Measurements from ENCODE around the gene SLC11A2. TPM values are rescaled to one million over a fixed set of nuclear protein-coding genes. Genes with fewer than 3 reads are reported as not detected.

The SLC11A2 gene
- total and polyA plus RNA-seq, 7 donors = 3.9 to 44.6 (median 25.0) TPM

DNA sequence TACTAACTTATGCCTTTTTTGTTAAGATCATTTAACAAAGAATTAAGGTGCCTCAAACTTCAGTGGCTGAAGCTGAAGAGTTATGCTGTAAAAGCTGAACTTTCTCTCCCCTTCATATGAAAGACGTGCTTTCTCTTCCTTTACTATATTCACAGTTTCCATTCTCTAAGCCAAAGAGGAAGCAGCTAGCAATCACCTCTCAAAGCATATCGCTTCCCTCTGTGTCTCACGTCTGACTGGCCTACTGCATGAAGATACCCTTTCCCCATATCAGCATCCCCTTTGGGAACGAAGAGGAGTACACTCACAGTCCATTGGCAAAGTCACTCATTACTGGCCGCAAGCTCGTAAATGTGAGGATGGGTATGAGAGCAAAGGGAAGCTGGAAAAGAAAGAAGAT, 34.9 kb downstream of the SLC11A2 start:
- TF ChIP-seq, protein P1, sequence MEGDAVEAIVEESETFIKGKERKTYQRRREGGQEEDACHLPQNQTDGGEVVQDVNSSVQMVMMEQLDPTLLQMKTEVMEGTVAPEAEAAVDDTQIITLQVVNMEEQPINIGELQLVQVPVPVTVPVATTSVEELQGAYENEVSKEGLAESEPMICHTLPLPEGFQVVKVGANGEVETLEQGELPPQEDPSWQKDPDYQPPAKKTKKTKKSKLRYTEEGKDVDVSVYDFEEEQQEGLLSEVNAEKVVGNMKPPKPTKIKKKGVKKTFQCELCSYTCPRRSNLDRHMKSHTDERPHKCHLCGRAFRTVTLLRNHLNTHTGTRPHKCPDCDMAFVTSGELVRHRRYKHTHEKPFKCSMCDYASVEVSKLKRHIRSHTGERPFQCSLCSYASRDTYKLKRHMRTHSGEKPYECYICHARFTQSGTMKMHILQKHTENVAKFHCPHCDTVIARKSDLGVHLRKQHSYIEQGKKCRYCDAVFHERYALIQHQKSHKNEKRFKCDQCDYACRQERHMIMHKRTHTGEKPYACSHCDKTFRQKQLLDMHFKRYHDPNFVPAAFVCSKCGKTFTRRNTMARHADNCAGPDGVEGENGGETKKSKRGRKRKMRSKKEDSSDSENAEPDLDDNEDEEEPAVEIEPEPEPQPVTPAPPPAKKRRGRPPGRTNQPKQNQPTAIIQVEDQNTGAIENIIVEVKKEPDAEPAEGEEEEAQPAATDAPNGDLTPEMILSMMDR (IDR thresholded peaks at IDR 0.05) = no peak
- TF ChIP-seq POLR2AphosphoS5 (IDR thresholded peaks at IDR 0.05) = no peak
- no peak for TF ChIP-seq EP300 (IDR thresholded peaks at IDR 0.05)
- TF ChIP-seq POLR2A (IDR thresholded peaks at IDR 0.05) = no peak
- DNase-seq = no peak
- Histone ChIP-seq H3K4me1 (peaks cover 0 to 11% (median 8%) of the 10 kb centered on the region in 4 donors), H3K36me3 (peaks cover 28 to 86% (median 43%) of the 10 kb centered on the region in 4 donors), H3K27ac (no peak overlapping the region), H3K4me3 (no peak overlapping the region), H3K27me3 (no peaks in the 10 kb centered on the region), H3K9me3 (no peaks in the 10 kb centered on the region)
- WGBS, 2 donors = 79 to 87% methylated on average over 6 of the region's 6 CpGs
- intact Hi-C loops (cut with DNase I) = no loop called here

GRCh38 chr12:50990791-50991190, 35.4 kb downstream of the SLC11A2 start:
- no peak overlapping the region for H3K27ac ChIP-seq
- no peaks in the 10 kb centered on the region for H3K27me3 ChIP-seq
- TF ChIP-seq, protein P1 (IDR thresholded peaks at IDR 0.05) = no peak
- TF ChIP-seq EP300 (IDR thresholded peaks at IDR 0.05) (no peak), POLR2A (IDR thresholded peaks at IDR 0.05) (no peak), POLR2AphosphoS5 (IDR thresholded peaks at IDR 0.05) (no peak)
- H3K4me3 ChIP-seq = no peak overlapping the region
- H3K4me1 ChIP-seq = peaks cover 0 to 16% (median 13%) of the 10 kb centered on the region in 4 donors
- DNase-seq = no peak
- intact Hi-C loops (cut with DNase I) = no loop called here
- 88 to 90% methylated on average over 3 of the region's 3 CpGs for WGBS, 2 donors
- peaks cover 28 to 81% (median 41%) of the 10 kb centered on the region in 4 donors for H3K36me3 ChIP-seq
- no peaks in the 10 kb centered on the region for H3K9me3 ChIP-seq

GRCh38 chr12:50990147-50990727, 35.9 kb downstream of the SLC11A2 start:
- intact Hi-C loops (cut with DNase I) = no loop called here
- TF ChIP-seq EP300 (IDR thresholded peaks at IDR 0.05) (no peak), POLR2A (IDR thresholded peaks at IDR 0.05) (no peak), POLR2AphosphoS5 (IDR thresholded peaks at IDR 0.05) (no peak)
- TF ChIP-seq, protein P1 (IDR thresholded peaks at IDR 0.05) = no peak
- H3K4me1 ChIP-seq = peaks cover 0 to 21% (median 18%) of the 10 kb centered on the region in 4 donors
- H3K9me3 ChIP-seq = no peaks in the 10 kb centered on the region
- H3K27ac ChIP-seq = no peak overlapping the region
- peaks cover 28 to 75% (median 39%) of the 10 kb centered on the region in 4 donors for H3K36me3 ChIP-seq
- DNase-seq = no peak
- no peak overlapping the region for H3K4me3 ChIP-seq
- WGBS, 2 donors = 84 to 92% methylated on average over 4 of the region's 4 CpGs
- H3K27me3 ChIP-seq = no peaks in the 10 kb centered on the region

- 92 to 96% methylated on average over 5 of the region's 5 CpGs for WGBS, 2 donors
- H3K36me3 ChIP-seq = peaks cover 18 to 63% (median 34%) of the 10 kb centered on the region in 4 donors
- no peak overlapping the region for H3K27ac ChIP-seq
- peaks cover 0 to 33% (median 29%) of the 10 kb centered on the region in 4 donors for H3K4me1 ChIP-seq
- DNase-seq = no peak
- H3K4me3 ChIP-seq = no peak overlapping the region
- no peaks in the 10 kb centered on the region for H3K27me3 ChIP-seq
- no peak for TF ChIP-seq POLR2AphosphoS5 (IDR thresholded peaks at IDR 0.05)
- TF ChIP-seq, protein P1 (IDR thresholded peaks at IDR 0.05) = no peak
- no peak for TF ChIP-seq EP300 (IDR thresholded peaks at IDR 0.05)
- TF ChIP-seq POLR2A (IDR thresholded peaks at IDR 0.05) = no peak
- no peaks in the 10 kb centered on the region for H3K9me3 ChIP-seq
- intact Hi-C loops (cut with DNase I) = no loop called here
These were observed 37.3 kb downstream of the SLC11A2 start for GRCh38 chr12:50988871-50989270.

GRCh38 chr12:50988051-50988450, 38.1 kb downstream of the SLC11A2 start:
- H3K36me3 ChIP-seq = peaks cover 18 to 60% (median 34%) of the 10 kb centered on the region in 4 donors

More at GRCh38 chr12:50988051-50988450, 38.1 kb downstream of the SLC11A2 start:
- intact Hi-C loops (cut with DNase I) = no loop called here
- TF ChIP-seq POLR2A (IDR thresholded peaks at IDR 0.05) (no peak), POLR2AphosphoS5 (IDR thresholded peaks at IDR 0.05) (no peak)
- TF ChIP-seq, protein P1 (IDR thresholded peaks at IDR 0.05) = no peak
- 36 to 77% methylated on average over 5 of the region's 5 CpGs for WGBS, 2 donors
- H3K4me3 ChIP-seq = no peak overlapping the region
- H3K9me3 ChIP-seq = no peaks in the 10 kb centered on the region
- no peak overlapping the region for H3K27ac ChIP-seq
- peaks cover 0 to 33% (median 29%) of the 10 kb centered on the region in 4 donors for H3K4me1 ChIP-seq
- no peak for DNase-seq
- H3K27me3 ChIP-seq = no peaks in the 10 kb centered on the region

All from sigmoid colon (tissue), 7 donors.